ENCODE data around the gene TAF5L. TPM values are rescaled to one million over a fixed set of nuclear protein-coding genes. Genes with fewer than 3 reads are reported as not detected.

The TAF5L gene
- total RNA-seq, 4 donors from 2014 or later, result 14.9 to 26.1 (median 18.4) TPM

GRCh38 chr1:229558460-229559335 is 67.2 kb downstream of the TAF5L start, which contains the start of gene ABCB10:
Gene ABCB10, minus strand, starts transcription at chr1:229558707. Its CDS starts 55 bp downstream, at chr1:229558652.
- peaks cover 22 to 35% of the 10 kb centered on the region in 2 donors for H3K4me1 ChIP-seq
- intact Hi-C loops (cut with DNase I), result loop anchor here (5.0 kb wide), 1 partner anchor 69 kb away; the partner anchor contains the start of genes TAF5L and URB2
- H3K4me3 ChIP-seq (replicated peaks in 1 of 3), result peak within 1 kb of the TSS; percentile 63 to 84 (median 68)
- no peaks in the 10 kb centered on the region for H3K9me3 ChIP-seq
- no peaks in the 10 kb centered on the region for H3K27me3 ChIP-seq
- WGBS, 2 donors, result 0% methylated on average over 8 to 10 of the region's 109 CpGs
- DNase-seq, result peak; percentile 97
- H3K27ac ChIP-seq, result peak within 1 kb of the TSS; percentile 57 to 81 (median 63)
- TF ChIP-seq, protein P1, sequence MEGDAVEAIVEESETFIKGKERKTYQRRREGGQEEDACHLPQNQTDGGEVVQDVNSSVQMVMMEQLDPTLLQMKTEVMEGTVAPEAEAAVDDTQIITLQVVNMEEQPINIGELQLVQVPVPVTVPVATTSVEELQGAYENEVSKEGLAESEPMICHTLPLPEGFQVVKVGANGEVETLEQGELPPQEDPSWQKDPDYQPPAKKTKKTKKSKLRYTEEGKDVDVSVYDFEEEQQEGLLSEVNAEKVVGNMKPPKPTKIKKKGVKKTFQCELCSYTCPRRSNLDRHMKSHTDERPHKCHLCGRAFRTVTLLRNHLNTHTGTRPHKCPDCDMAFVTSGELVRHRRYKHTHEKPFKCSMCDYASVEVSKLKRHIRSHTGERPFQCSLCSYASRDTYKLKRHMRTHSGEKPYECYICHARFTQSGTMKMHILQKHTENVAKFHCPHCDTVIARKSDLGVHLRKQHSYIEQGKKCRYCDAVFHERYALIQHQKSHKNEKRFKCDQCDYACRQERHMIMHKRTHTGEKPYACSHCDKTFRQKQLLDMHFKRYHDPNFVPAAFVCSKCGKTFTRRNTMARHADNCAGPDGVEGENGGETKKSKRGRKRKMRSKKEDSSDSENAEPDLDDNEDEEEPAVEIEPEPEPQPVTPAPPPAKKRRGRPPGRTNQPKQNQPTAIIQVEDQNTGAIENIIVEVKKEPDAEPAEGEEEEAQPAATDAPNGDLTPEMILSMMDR (IDR thresholded peaks at IDR 0.05), result peak; percentile 45 to 90 (median 78)
- peak in 1 of 2 donors; percentile 65 for TF ChIP-seq POLR2A (IDR thresholded peaks at IDR 0.05)
- no peaks in the 10 kb centered on the region for H3K36me3 ChIP-seq

DNA sequence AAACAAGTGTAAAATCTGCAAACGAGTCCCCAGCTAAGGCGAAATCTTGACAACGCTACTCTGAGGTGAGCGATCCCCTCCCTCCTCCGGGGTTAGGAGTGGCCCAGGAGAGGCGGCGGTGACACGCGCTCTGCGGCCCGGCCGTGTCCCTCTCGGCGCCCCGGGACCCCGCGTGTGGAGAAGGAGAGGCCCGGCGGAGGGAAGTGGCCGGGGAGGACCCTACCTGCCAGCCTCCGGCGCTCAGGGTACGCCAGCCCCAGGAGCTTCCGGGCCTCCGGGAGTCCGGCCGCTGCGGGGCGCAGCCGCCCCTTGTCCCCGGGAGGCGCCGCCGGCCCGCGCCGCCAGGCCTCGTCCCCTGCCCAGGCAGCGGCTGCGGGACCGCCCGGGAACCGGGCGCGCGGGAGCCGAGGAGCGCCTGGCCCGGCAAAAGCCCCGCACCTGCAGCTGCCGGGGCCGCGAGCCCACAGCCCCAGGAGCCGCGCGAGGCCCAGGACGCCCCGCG is 68.0 kb downstream of the TAF5L start:
- TF ChIP-seq POLR2A (IDR thresholded peaks at IDR 0.05), result no peak
- TF ChIP-seq, protein P1 (IDR thresholded peaks at IDR 0.05), result peak in 2 of 6 experiments; percentile 11 to 22
- Histone ChIP-seq H3K36me3 (no peaks in the 10 kb centered on the region), H3K27ac (peak overlapping the region in 2 of 3 donors; percentile 63 to 81), H3K9me3 (no peaks in the 10 kb centered on the region), H3K4me1 (peaks cover 16 to 29% of the 10 kb centered on the region in 2 donors), H3K27me3 (no peaks in the 10 kb centered on the region), H3K4me3 (replicated peaks in 1 of 3) (peak overlapping the region; percentile 21 to 84 (median 63))
- DNase-seq, result peak; percentile 41 to 45
- WGBS, 2 donors, result 0 to 3% methylated on average over 3 to 7 of the region's 59 CpGs
- intact Hi-C loops (cut with DNase I), result loop anchor here (5.0 kb wide), 1 partner anchor 69 kb away; the partner anchor contains the start of genes TAF5L and URB2

- H3K36me3 ChIP-seq, result no peaks in the 10 kb centered on the region
- peaks cover 11 to 23% of the 10 kb centered on the region in 2 donors for H3K4me1 ChIP-seq
- H3K27ac ChIP-seq, result peak overlapping the region in 2 of 3 donors; percentile 62 to 81
- no peaks in the 10 kb centered on the region for H3K27me3 ChIP-seq
- no peak for TF ChIP-seq POLR2A (IDR thresholded peaks at IDR 0.05)
- TF ChIP-seq, protein P1 (IDR thresholded peaks at IDR 0.05), result no peak
- 44 to 45% methylated on average over 5 of the region's 5 CpGs for WGBS, 2 donors
- peak overlapping the region in 2 of 3 donors; percentile 21 to 84 for H3K4me3 ChIP-seq (replicated peaks in 1 of 3)
- intact Hi-C loops (cut with DNase I), result loop anchor here (5.0 kb wide), 1 partner anchor 70 kb away; the partner anchor contains the start of genes TAF5L and URB2
- no peaks in the 10 kb centered on the region for H3K9me3 ChIP-seq
- DNase-seq, result no peak
Measured at GRCh38 chr1:229557200-229557850, 68.6 kb downstream of the TAF5L start.

DNA sequence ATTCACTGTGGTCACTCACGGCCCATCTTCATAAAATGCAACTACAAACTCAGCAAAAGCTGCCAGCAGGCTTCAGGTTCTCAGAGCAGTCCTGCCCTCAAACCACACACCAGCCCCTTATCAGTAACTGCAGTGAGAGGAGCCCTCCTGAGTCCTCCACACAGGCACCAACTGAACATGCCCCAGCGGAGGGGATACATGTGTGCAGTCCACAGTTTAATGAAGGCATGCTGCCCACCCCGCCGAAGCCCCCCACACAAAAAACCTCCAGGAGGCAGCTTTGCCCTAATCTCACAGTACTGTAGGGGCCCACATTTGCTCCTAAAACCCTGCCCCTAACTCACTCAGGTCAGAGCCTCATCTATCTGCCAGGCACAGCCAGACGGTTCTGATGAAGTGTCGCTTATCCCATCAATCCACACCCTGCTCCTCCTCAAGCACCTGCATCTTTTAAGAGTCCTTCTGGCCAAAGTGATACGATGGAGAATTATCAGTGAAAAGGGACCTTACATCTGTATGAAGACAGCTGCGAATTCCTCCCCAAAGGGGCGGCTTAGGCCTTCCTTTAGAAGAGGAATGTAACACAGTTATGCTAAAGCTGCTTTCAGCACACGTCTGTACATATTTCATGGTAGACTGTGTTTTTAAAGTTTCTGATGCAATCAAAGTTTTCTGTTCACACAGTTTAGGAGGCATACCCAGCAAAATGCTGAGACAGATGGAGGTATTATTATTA is 70.9 kb downstream of the TAF5L start:
- TF ChIP-seq, protein P1 (IDR thresholded peaks at IDR 0.05), result no peak
- no peak for TF ChIP-seq POLR2A (IDR thresholded peaks at IDR 0.05)
- intact Hi-C loops (cut with DNase I), result loop anchor here (5.0 kb wide), 1 partner anchor 72 kb away; the partner anchor contains the start of genes TAF5L and URB2
- Histone ChIP-seq H3K27me3 (no peaks in the 10 kb centered on the region), H3K36me3 (no peaks in the 10 kb centered on the region), H3K4me1 (peaks cover 11 to 28% of the 10 kb centered on the region in 2 donors), H3K9me3 (no peaks in the 10 kb centered on the region), H3K27ac (no peak overlapping the region), H3K4me3 (replicated peaks in 1 of 3) (no peak overlapping the region)
- WGBS, 2 donors, result 85 to 89% methylated on average over 9 to 10 of the region's 10 CpGs
- DNase-seq, result no peak
